Activated naive CD4-positive, alpha-beta T cell treated with anti-CD3 and anti-CD28 coated beads, Interleukin-2, amount 10 ng/mL, durations not matched to agents 7 days and 5 days (primary cell): ENCODE measurements around the gene KAT14.
"Not testable (repeated sequence)": the region's sequence is repeated elsewhere in the genome, so short reads cannot be mapped to it uniquely, and the experiment has no call there.

Experiments used
- CTCF ChIA-PET: fragments of 350-600 bp; sonication (Branson Sonifier 250); formaldehyde crosslinking; loops from one replicate; lab custom pipeline; 2021; ENCODE audit warnings: antibody characterized with exemption; lab: Charles Lee
- DNase-seq: peaks from one replicate; pipeline ENCODE4 v3.0.0-alpha.2; 2020
- H3K27ac Mint-ChIP-seq: one replicate; pipeline ENCODE4 v1.8.0; 2021; ENCODE audit warnings: mild to moderate bottlenecking, moderate library complexity, mixed read lengths
- H3K27me3 Mint-ChIP-seq: one replicate; pipeline ENCODE4 v1.8.0; 2021; ENCODE audit warnings: mild to moderate bottlenecking, mixed read lengths
- H3K36me3 Mint-ChIP-seq: one replicate; pipeline ENCODE4 v1.8.0; 2021; ENCODE audit warnings: mixed read lengths
- H3K4me1 Mint-ChIP-seq: one replicate; pipeline ENCODE4 v1.8.0; 2021; ENCODE audit warnings: mixed read lengths
- H3K4me3 Mint-ChIP-seq: one replicate; pipeline ENCODE4 v1.8.0; 2021; ENCODE audit warnings: mild to moderate bottlenecking, moderate library complexity, mixed read lengths
- H3K9me3 Mint-ChIP-seq: one replicate; pipeline ENCODE4 v1.8.0; 2021; ENCODE audit warnings: mixed read lengths

The KAT14 gene

GRCh38 chr20:18224968-18225568 is 87.4 kb downstream of the KAT14 start:
- no peaks in the 10 kb centered on the region for H3K9me3 Mint-ChIP-seq
- no peaks in the 10 kb centered on the region for H3K4me1 Mint-ChIP-seq
- DNase-seq, result no peak
- H3K27me3 Mint-ChIP-seq, result peaks cover 17% of the 10 kb centered on the region
- CTCF ChIA-PET, result no interaction called here
- peak overlapping the region; percentile 19 for H3K27ac Mint-ChIP-seq
- no peaks in the 10 kb centered on the region for H3K36me3 Mint-ChIP-seq
- H3K4me3 Mint-ChIP-seq, result no peak overlapping the region

GRCh38 chr20:18225632-18226031 is 88.0 kb downstream of the KAT14 start:
- Mint-ChIP-seq H3K4me3 (no peak overlapping the region), H3K27me3 (peaks cover 17% of the 10 kb centered on the region), H3K4me1 (no peaks in the 10 kb centered on the region), H3K9me3 (no peaks in the 10 kb centered on the region), H3K36me3 (no peaks in the 10 kb centered on the region), H3K27ac (no peak overlapping the region)
- no peak for DNase-seq
- CTCF ChIA-PET, result no interaction called here

DNA sequence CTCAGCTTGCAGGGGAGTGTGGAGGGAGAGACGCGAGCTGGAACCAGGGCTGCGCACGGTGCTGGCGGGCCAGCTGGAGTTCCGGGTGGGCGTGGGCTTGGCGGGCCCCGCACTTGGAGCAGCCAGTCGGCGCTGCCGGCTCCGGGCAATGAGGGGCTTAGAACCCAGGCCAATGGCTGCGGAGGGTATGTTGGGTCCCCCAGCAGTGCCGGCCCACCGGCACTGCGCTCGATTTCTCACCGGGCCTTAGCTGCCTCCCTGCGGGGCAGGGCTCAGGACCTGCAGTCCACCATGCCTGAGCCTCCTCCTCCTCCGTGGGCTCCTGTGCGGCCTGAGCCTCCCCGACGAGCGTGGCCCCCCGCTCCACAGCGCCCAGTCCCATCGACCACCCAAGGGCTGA is 89.1 kb downstream of the KAT14 start:
- H3K4me1 Mint-ChIP-seq, H3K4me3 Mint-ChIP-seq, H3K9me3 Mint-ChIP-seq, H3K27ac Mint-ChIP-seq, CTCF ChIA-PET, DNase-seq, H3K36me3 Mint-ChIP-seq: not testable (repeated sequence)
- peaks cover 14% of the 10 kb centered on the region for H3K27me3 Mint-ChIP-seq

DNA sequence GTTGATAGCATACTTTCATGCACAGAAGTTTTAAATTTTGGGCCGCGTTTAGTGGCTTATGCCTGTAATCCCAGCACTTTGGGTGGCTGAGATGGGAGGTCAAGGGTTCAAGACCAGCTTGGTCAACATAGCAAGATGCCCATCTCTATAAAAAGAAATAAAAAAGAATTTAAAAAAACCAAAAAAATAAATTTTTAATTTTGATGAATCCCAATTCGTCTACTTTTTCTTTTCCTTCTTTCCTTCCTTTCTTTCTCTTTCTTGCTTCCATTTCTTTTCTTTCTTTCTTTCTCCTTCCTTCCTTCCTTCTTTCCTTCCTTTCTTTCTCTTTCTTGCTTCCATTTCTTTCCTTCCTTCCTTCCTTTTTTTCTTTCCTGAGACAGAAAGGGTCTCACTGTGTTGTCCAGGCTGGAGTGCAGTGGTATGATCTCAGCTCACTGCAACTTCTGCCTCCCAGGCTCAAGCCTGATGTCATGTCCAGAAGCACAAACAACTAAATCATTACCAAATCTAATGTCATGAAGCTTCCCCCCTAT is 95.8 kb downstream of the KAT14 start:
- H3K27me3 Mint-ChIP-seq, result peaks cover 13% of the 10 kb centered on the region
- CTCF ChIA-PET, result no interaction called here
- H3K27ac Mint-ChIP-seq, result no peak overlapping the region
- no peak for DNase-seq
- H3K4me3 Mint-ChIP-seq, result no peak overlapping the region
- no peaks in the 10 kb centered on the region for H3K9me3 Mint-ChIP-seq
- H3K36me3 Mint-ChIP-seq, result no peaks in the 10 kb centered on the region
- H3K4me1 Mint-ChIP-seq, result no peaks in the 10 kb centered on the region
